Spleen (tissue), 7 donors: ENCODE data around the gene GPC3.

Experiments
- POLR2A ChIP-seq, 3 donors: fragments of 450-650 bp; IDR thresholded peaks; one replicate each; pipeline ENCODE4 v1.5.1; 2017; ENCODE audit warnings: antibody characterized with exemption in 3 of 3, mild to moderate bottlenecking in 1 of 3
- POLR2AphosphoS5 ChIP-seq, 3 donors: sonication (generic); formaldehyde crosslinking; IDR thresholded peaks; one replicate each; pipeline ENCODE4 v1.5.1; 2017; ENCODE audit warnings: antibody characterized with exemption in 3 of 3
- TF ChIP-seq, protein P1 (sequence below), 11 experiments: fragments of 200-600 bp in 7 of 11; fragments of 450-650 bp in 4 of 11; sonication (generic) in 4 of 11; IDR thresholded peaks in 8 of 11; conservative IDR thresholded peaks in 3 of 11; 1 replicate in 7 of 11; 2 replicates in 4 of 11; pipeline versions ENCODE4 v1.4.0 to v1.8.0; 2016 to 2021; ENCODE audit warnings: antibody characterized with exemption in 11 of 11, inconsistent platforms in 4 of 11, mild to moderate bottlenecking in 1 of 11
- donor health status: DM: no; HTN: no; CAD: no; lungs with moderate emphysema.
- donor health status: DM: no; HTN: no; CAD: no.
- donor health status: DM: no; HTN: no; CAD: no.

DNA sequence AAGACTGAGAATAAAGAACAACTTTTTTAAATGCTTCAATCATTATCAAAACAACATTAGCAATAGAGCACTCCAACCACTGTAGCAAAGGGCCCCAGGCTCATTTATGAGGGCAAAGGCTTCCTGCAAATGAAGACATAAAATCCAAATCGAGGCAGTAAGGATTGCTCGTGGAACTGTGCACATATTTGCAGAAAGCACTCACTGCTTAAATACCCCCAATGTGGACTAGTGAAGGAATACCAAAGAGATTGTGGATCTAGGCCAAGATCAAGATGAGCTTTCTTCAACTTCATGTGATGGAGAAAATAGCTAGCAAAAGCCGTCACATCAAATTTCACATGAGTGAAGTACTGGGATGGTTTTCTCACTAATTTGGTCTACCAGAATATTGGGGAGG lies 35.2 kb downstream of the GPC3 start:
- TF ChIP-seq, protein P1, sequence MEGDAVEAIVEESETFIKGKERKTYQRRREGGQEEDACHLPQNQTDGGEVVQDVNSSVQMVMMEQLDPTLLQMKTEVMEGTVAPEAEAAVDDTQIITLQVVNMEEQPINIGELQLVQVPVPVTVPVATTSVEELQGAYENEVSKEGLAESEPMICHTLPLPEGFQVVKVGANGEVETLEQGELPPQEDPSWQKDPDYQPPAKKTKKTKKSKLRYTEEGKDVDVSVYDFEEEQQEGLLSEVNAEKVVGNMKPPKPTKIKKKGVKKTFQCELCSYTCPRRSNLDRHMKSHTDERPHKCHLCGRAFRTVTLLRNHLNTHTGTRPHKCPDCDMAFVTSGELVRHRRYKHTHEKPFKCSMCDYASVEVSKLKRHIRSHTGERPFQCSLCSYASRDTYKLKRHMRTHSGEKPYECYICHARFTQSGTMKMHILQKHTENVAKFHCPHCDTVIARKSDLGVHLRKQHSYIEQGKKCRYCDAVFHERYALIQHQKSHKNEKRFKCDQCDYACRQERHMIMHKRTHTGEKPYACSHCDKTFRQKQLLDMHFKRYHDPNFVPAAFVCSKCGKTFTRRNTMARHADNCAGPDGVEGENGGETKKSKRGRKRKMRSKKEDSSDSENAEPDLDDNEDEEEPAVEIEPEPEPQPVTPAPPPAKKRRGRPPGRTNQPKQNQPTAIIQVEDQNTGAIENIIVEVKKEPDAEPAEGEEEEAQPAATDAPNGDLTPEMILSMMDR (IDR thresholded peaks at IDR 0.05 in 8 of 11, conservative IDR thresholded peaks at IDR 0.05 in 3 of 11) = no peak
- TF ChIP-seq POLR2A (IDR thresholded peaks at IDR 0.05) (no peak), POLR2AphosphoS5 (IDR thresholded peaks at IDR 0.05) (no peak)
